AG04450 (cell line): ENCODE results near the gene ANO4. TPM values are rescaled to one million over a fixed set of nuclear protein-coding genes. Genes with fewer than 3 reads are reported as not detected.

Experiments used
- CTCF ChIA-PET: fragments of 300-600, 350-600 bp; formaldehyde crosslinking; extraction: SDS; loops from one replicate; lab custom pipeline; 2022; ENCODE audit warnings: antibody characterized with exemption, inconsistent platforms; lab: Charles Lee
- POLR2A ChIA-PET: fragments of 350-600 bp; formaldehyde crosslinking; extraction: SDS; loops from one replicate; lab custom pipeline; 2021; ENCODE audit warnings: antibody characterized with exemption, inconsistent platforms; lab: Yijun Ruan, JAX
- DNase-seq: peaks from one replicate; pipeline ENCODE4 v3.0.0-alpha.2; 2011; ENCODE audit warnings: low read depth, low spot score
- H3K27ac ChIP-seq: one replicate; pipeline ENCODE4 v1.5.1; 2012; ENCODE audit warnings: low read depth, low read length, control low read depth
- H3K27me3 ChIP-seq: one replicate; pipeline ENCODE4 v1.6.0; 2012; ENCODE audit warnings: low read length; ENCODE audit not compliant: control insufficient read depth, insufficient read depth
- H3K4me3 ChIP-seq: 2 replicates; pipeline ENCODE4 v1.5.1; 2011; ENCODE audit warnings: mild to moderate bottlenecking, low read depth, low read length, control low read depth
- H3K9me3 ChIP-seq: 2 replicates; pipeline ENCODE4 v1.5.1; 2012; ENCODE audit warnings: low read length; ENCODE audit not compliant: control insufficient read depth, insufficient read depth
- CTCF ChIP-seq: IDR thresholded peaks from 2 replicates; pipeline ENCODE4 v1.5.1; 2011; ENCODE audit warnings: low read depth, low read length, control low read depth, inconsistent platforms
- polyA plus RNA-seq: library from polyadenylated mRNA; depleted of rRNA; stranded (reverse); fragments of >200 nt; gene quantifications from 2 replicates; pipeline ENCODE4 v1.2.3, GENCODE V29; 2011

ANO4 gene
- polyA plus RNA-seq, 1 experiment, result 7.5 TPM

- Histone ChIP-seq H3K4me3 (no peak overlapping the region), H3K27ac (no peak overlapping the region), H3K9me3 (no peaks in the 10 kb centered on the region), H3K27me3 (no peaks in the 10 kb centered on the region)
- CTCF ChIA-PET, result no interaction called here
- TF ChIP-seq CTCF, result no peak
- no peak for DNase-seq
- POLR2A ChIA-PET, result no interaction called here
These were observed 102.7 kb downstream of the ANO4 start for GRCh38 chr12:100897240-100897639.

GRCh38 chr12:100899301-100899700, 104.7 kb downstream of the ANO4 start:
- ChIA-PET CTCF (no interaction called here), POLR2A (no interaction called here)
- Histone ChIP-seq H3K4me3 (no peak overlapping the region), H3K27me3 (no peaks in the 10 kb centered on the region), H3K9me3 (no peaks in the 10 kb centered on the region), H3K27ac (no peak overlapping the region)
- no peak for TF ChIP-seq CTCF
- no peak for DNase-seq

- POLR2A ChIA-PET, result no interaction called here
- no peaks in the 10 kb centered on the region for H3K27me3 ChIP-seq
These were observed 106.2 kb downstream of the ANO4 start for GRCh38 chr12:100900808-100901207.

GRCh38 chr12:100901266-100901665, 106.7 kb downstream of the ANO4 start:
- Histone ChIP-seq H3K27me3 (no peaks in the 10 kb centered on the region), H3K9me3 (no peaks in the 10 kb centered on the region), H3K4me3 (no peak overlapping the region), H3K27ac (no peak overlapping the region)
- no peak for TF ChIP-seq CTCF
- ChIA-PET CTCF (no interaction called here), POLR2A (no interaction called here)
- no peak for DNase-seq

More at GRCh38 chr12:100900808-100901207, 106.2 kb downstream of the ANO4 start:
- DNase-seq, result no peak
- CTCF ChIA-PET, result no interaction called here
- Histone ChIP-seq H3K27ac (no peak overlapping the region), H3K9me3 (no peaks in the 10 kb centered on the region), H3K4me3 (no peak overlapping the region)
- TF ChIP-seq CTCF, result no peak

- ChIA-PET POLR2A (no interaction called here), CTCF (no interaction called here)
- Histone ChIP-seq H3K4me3 (no peak overlapping the region), H3K27me3 (no peaks in the 10 kb centered on the region), H3K27ac (no peak overlapping the region), H3K9me3 (no peaks in the 10 kb centered on the region)
- DNase-seq, result no peak
- TF ChIP-seq CTCF, result no peak
These were observed 109.7 kb downstream of the ANO4 start for GRCh38 chr12:100904270-100904669.
